ENCODE measurements around the gene GSE1. TPM values are rescaled to one million over a fixed set of nuclear protein-coding genes. Genes with fewer than 3 reads are reported as not detected.

GSE1 gene
- total RNA-seq, 1 experiment from 2014 or later: 124 TPM

DNA sequence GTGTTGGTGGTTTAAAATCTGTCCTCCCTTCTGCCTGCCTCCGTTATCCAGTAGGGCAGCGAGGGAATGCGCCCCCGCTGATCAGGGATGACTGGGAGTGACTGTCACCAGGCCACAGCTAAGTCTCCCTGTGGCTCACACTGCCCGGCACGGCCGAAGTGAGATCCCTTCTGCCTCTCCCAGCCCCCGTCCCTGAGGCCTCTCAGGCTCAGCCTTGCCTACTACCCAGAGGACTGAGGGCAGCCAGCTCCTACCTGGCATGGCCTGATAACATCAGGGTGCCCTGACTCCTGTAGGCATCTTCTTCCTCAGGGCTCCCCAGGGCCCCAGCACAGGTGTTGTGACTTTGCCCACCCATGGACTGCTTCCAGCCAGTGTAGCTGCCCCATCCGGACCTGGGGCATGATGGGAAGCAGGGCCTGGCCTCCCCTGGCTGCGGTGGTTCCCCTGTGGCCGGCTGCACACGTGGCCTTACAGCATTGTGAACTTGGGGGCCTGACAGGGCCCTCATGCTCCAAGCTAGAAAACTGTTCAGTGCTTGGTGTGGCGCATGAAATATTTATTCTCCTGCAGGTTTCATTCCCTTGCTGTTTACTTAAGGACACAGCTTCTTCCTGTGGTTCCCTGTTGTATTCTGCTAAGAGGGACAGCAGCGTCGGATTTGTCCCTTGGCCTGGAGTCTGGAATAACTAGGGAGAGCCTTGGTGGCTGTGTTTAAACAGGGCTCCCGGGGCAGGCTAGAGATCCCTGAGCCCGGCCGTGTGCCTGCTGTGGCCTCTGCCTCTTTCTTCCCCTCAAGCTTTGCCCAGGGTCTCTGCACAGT lies 45.6 kb downstream of the GSE1 start (continued):
- TF ChIP-seq, protein P1, sequence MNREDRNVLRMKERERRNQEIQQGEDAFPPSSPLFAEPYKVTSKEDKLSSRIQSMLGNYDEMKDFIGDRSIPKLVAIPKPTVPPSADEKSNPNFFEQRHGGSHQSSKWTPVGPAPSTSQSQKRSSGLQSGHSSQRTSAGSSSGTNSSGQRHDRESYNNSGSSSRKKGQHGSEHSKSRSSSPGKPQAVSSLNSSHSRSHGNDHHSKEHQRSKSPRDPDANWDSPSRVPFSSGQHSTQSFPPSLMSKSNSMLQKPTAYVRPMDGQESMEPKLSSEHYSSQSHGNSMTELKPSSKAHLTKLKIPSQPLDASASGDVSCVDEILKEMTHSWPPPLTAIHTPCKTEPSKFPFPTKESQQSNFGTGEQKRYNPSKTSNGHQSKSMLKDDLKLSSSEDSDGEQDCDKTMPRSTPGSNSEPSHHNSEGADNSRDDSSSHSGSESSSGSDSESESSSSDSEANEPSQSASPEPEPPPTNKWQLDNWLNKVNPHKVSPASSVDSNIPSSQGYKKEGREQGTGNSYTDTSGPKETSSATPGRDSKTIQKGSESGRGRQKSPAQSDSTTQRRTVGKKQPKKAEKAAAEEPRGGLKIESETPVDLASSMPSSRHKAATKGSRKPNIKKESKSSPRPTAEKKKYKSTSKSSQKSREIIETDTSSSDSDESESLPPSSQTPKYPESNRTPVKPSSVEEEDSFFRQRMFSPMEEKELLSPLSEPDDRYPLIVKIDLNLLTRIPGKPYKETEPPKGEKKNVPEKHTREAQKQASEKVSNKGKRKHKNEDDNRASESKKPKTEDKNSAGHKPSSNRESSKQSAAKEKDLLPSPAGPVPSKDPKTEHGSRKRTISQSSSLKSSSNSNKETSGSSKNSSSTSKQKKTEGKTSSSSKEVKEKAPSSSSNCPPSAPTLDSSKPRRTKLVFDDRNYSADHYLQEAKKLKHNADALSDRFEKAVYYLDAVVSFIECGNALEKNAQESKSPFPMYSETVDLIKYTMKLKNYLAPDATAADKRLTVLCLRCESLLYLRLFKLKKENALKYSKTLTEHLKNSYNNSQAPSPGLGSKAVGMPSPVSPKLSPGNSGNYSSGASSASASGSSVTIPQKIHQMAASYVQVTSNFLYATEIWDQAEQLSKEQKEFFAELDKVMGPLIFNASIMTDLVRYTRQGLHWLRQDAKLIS (CRISPR knock-in tag; IDR thresholded peaks at IDR 0.05; ENCODE audit: borderline replicate concordance): no peak
- TF ChIP-seq, protein P2, sequence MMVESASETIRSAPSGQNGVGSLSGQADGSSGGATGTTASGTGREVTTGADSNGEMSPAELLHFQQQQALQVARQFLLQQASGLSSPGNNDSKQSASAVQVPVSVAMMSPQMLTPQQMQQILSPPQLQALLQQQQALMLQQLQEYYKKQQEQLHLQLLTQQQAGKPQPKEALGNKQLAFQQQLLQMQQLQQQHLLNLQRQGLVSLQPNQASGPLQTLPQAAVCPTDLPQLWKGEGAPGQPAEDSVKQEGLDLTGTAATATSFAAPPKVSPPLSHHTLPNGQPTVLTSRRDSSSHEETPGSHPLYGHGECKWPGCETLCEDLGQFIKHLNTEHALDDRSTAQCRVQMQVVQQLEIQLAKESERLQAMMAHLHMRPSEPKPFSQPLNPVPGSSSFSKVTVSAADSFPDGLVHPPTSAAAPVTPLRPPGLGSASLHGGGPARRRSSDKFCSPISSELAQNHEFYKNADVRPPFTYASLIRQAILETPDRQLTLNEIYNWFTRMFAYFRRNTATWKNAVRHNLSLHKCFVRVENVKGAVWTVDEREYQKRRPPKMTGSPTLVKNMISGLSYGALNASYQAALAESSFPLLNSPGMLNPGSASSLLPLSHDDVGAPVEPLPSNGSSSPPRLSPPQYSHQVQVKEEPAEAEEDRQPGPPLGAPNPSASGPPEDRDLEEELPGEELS (CRISPR knock-in tag; IDR thresholded peaks at IDR 0.05): no peak
- TF ChIP-seq, protein P3, sequence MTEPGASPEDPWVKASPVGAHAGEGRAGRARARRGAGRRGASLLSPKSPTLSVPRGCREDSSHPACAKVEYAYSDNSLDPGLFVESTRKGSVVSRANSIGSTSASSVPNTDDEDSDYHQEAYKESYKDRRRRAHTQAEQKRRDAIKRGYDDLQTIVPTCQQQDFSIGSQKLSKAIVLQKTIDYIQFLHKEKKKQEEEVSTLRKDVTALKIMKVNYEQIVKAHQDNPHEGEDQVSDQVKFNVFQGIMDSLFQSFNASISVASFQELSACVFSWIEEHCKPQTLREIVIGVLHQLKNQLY (CRISPR knock-in tag; IDR thresholded peaks at IDR 0.05): no peak
- TF ChIP-seq NFYB (CRISPR knock-in tag; conservative IDR thresholded peaks at IDR 0.05; ENCODE audit: low read depth) (no peak), MXD4 (CRISPR knock-in tag; IDR thresholded peaks at IDR 0.05; ENCODE audit: borderline replicate concordance) (no peak), HMGA2 (CRISPR knock-in tag; IDR thresholded peaks at IDR 0.05) (no peak), SOX15 (CRISPR knock-in tag; IDR thresholded peaks at IDR 0.05) (no peak), ZNF138 (CRISPR knock-in tag; conservative IDR thresholded peaks at IDR 0.05) (no peak), IRF2 (CRISPR knock-in tag; IDR thresholded peaks at IDR 0.05; ENCODE audit: borderline replicate concordance, low read depth) (no peak), MYBL2 (CRISPR knock-in tag; IDR thresholded peaks at IDR 0.05) (no peak), ZNF232 (CRISPR knock-in tag; IDR thresholded peaks at IDR 0.05) (no peak), JUN (CRISPR knock-in tag; IDR thresholded peaks at IDR 0.05) (no peak), JAZF1 (CRISPR knock-in tag; IDR thresholded peaks at IDR 0.05) (no peak)
- TF ChIP-seq, protein P4, sequence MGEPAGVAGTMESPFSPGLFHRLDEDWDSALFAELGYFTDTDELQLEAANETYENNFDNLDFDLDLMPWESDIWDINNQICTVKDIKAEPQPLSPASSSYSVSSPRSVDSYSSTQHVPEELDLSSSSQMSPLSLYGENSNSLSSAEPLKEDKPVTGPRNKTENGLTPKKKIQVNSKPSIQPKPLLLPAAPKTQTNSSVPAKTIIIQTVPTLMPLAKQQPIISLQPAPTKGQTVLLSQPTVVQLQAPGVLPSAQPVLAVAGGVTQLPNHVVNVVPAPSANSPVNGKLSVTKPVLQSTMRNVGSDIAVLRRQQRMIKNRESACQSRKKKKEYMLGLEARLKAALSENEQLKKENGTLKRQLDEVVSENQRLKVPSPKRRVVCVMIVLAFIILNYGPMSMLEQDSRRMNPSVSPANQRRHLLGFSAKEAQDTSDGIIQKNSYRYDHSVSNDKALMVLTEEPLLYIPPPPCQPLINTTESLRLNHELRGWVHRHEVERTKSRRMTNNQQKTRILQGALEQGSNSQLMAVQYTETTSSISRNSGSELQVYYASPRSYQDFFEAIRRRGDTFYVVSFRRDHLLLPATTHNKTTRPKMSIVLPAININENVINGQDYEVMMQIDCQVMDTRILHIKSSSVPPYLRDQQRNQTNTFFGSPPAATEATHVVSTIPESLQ (CRISPR knock-in tag; IDR thresholded peaks at IDR 0.05): no peak

DNA sequence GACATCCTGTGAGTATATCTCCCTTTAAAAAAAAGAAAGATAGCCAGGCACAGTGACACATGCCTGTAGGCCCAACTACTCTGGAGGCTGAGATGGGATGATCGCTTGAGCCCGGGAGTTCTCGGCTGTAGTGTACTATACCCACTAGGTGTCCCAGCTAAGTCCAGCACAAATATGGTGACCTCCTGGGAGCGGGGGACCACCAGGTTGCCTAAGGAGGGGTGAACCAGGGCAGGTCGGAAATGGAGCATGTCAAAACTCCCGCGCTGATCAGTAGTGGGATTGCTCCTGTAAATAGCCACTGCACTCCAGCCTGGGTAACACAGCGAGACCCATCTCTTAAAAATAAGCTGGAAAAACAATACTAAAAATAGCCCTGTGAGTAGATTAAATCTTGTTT lies 46.2 kb downstream of the GSE1 start:
- no peak for ATAC-seq
- ChIA-PET POLR2A (no interaction called here), CTCF (interaction anchor here (0.6 to 2.0 kb wide), 14 partner anchors 9 to 1639 kb away, joined by 3 to 7 read pairs (median 4); partner anchors contain the start of gene GINS2)
- H3K27me3 Mint-ChIP-seq (ENCODE audit: low read depth): no peaks in the 10 kb centered on the region
- DNase-seq (ENCODE audit: low spot score): no peak
- H3K27ac Mint-ChIP-seq: peak overlapping the region; percentile 75; the same call in 1 of the 2 replicates
- no peak overlapping the region for H3K4me3 Mint-ChIP-seq
- no peaks in the 10 kb centered on the region for H3K9me3 Mint-ChIP-seq
- H3K36me3 Mint-ChIP-seq: peaks cover 43% of the 10 kb centered on the region
- no peak for TF ChIP-seq SMAD3 (CRISPR knock-in tag; IDR thresholded peaks at IDR 0.05; ENCODE audit: borderline replicate concordance)
- H3K4me1 Mint-ChIP-seq: no peaks in the 10 kb centered on the region
